A673 (cell line): ENCODE data around the gene MTARC1. TPM values are rescaled to one million over a fixed set of nuclear protein-coding genes. Genes with fewer than 3 reads are reported as not detected.

Experiments used
- BruUV-seq: library from RNA; stranded (reverse); fragments of 400-500 nt; replicated peaks from 2 replicates; lab custom pipeline; 2021; lab: Mats Ljungman, UMichigan
- CTCF ChIA-PET: fragments of 300-600 bp; sonication (Branson Sonifier 250); formaldehyde crosslinking; loops from one replicate; lab custom pipeline; 2022; ENCODE audit warnings: antibody characterized with exemption; lab: Charles Lee
- POLR2A ChIA-PET: fragments of 300-600 bp; sonication (Branson Sonifier 250); formaldehyde crosslinking; loops from one replicate; lab custom pipeline; 2022; ENCODE audit warnings: antibody characterized with exemption; ENCODE audit not compliant: low non-redundant PET; lab: Charles Lee
- DNase-seq: peaks from one replicate; pipeline ENCODE4 v3.0.0-alpha.2; 2015; ENCODE audit warnings: low spot score
- H3K27ac ChIP-seq: fragments of 200-600 bp; sonication (generic); 2 replicates; pipeline ENCODE4 v1.5.1; 2016; ENCODE audit warnings: mixed run types, low read depth, mild to moderate bottlenecking, mixed read lengths, antibody characterized with exemption, low read length; ENCODE audit not compliant: poor library complexity, severe bottlenecking
- H3K27me3 ChIP-seq: fragments of 200-600 bp; sonication (generic); replicated peaks from 2 replicates; pipeline ENCODE4 v1.6.1; 2017; ENCODE audit warnings: mixed run types, low read depth, mild to moderate bottlenecking, mixed read lengths, antibody characterized with exemption, low read length; ENCODE audit not compliant: insufficient read depth, poor library complexity
- H3K36me3 ChIP-seq: fragments of 200-600 bp; sonication (generic); 2 replicates; pipeline ENCODE4 v1.6.1; 2016; ENCODE audit warnings: mixed run types, mild to moderate bottlenecking, mixed read lengths, antibody characterized with exemption, low read length; ENCODE audit not compliant: insufficient read depth, poor library complexity, severe bottlenecking
- H3K4me1 ChIP-seq: fragments of 200-600 bp; sonication (generic); 2 replicates; pipeline ENCODE4 v1.6.1; 2017; ENCODE audit warnings: mixed run types, mild to moderate bottlenecking, mixed read lengths, antibody characterized with exemption, low read length; ENCODE audit not compliant: insufficient read depth, poor library complexity, severe bottlenecking
- H3K4me3 ChIP-seq: fragments of 200-600 bp; sonication (generic); 2 replicates; pipeline ENCODE4 v1.5.1; 2016; ENCODE audit warnings: low read depth, mixed run types, mild to moderate bottlenecking, mixed read lengths, low read length; ENCODE audit not compliant: poor library complexity, severe bottlenecking
- H3K9me3 ChIP-seq: fragments of 200-600 bp; sonication (generic); 2 replicates; pipeline ENCODE4 v1.6.1; 2016; ENCODE audit warnings: mixed run types, low read depth, mild to moderate bottlenecking, mixed read lengths, antibody characterized with exemption, low read length; ENCODE audit not compliant: poor library complexity, severe bottlenecking
- EZH2 ChIP-seq: fragments of 200-600 bp; sonication (generic); IDR thresholded peaks from 2 replicates; pipeline ENCODE4 v1.6.1; 2017; ENCODE audit warnings: borderline replicate concordance, low read depth, mild to moderate bottlenecking, mixed read lengths, antibody characterized with exemption, low read length; ENCODE audit not compliant: poor library complexity, severe bottlenecking
- intact Hi-C: fragments of 100-400 bp; cut with micrococcal nuclease; formaldehyde crosslinking; loops from one replicate; pipeline ENCODE4 v1.10.0; 2022; ENCODE audit not compliant: unreplicated experiment
- total RNA-seq: library from RNA; stranded (reverse); gene quantifications from 2 replicates; pipeline ENCODE4 v1.2.3, GENCODE V29; 2021
- TF ChIP-seq, protein P1 (sequence below): fragments of 300-800, 200-600 bp; sonication (generic); conservative IDR thresholded peaks from 2 replicates; pipeline ENCODE4 v1.5.1; 2017; ENCODE audit warnings: low read depth, mild to moderate bottlenecking, antibody characterized with exemption, low read length, moderate library complexity, mixed read lengths

The MTARC1 gene
- total RNA-seq, 1 experiment from 2014 or later, result 0.43 TPM

GRCh38 chr1:220751111-220751510, 35.6 kb upstream of the MTARC1 start:
- no TSS peak for BruUV-seq
- no peak for DNase-seq
- H3K36me3 ChIP-seq, result no peaks in the 10 kb centered on the region
- H3K27ac ChIP-seq, result no peak overlapping the region
- TF ChIP-seq, protein P1, sequence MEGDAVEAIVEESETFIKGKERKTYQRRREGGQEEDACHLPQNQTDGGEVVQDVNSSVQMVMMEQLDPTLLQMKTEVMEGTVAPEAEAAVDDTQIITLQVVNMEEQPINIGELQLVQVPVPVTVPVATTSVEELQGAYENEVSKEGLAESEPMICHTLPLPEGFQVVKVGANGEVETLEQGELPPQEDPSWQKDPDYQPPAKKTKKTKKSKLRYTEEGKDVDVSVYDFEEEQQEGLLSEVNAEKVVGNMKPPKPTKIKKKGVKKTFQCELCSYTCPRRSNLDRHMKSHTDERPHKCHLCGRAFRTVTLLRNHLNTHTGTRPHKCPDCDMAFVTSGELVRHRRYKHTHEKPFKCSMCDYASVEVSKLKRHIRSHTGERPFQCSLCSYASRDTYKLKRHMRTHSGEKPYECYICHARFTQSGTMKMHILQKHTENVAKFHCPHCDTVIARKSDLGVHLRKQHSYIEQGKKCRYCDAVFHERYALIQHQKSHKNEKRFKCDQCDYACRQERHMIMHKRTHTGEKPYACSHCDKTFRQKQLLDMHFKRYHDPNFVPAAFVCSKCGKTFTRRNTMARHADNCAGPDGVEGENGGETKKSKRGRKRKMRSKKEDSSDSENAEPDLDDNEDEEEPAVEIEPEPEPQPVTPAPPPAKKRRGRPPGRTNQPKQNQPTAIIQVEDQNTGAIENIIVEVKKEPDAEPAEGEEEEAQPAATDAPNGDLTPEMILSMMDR, result no peak
- no peak for TF ChIP-seq EZH2
- ChIA-PET POLR2A (no interaction called here), CTCF (no interaction called here)
- H3K27me3 ChIP-seq, result peaks cover 34% of the 10 kb centered on the region
- H3K9me3 ChIP-seq, result no peaks in the 10 kb centered on the region
- intact Hi-C loops, result no loop called here
- H3K4me3 ChIP-seq, result no peak overlapping the region
- H3K4me1 ChIP-seq, result no peaks in the 10 kb centered on the region

GRCh38 chr1:220754212-220754917, 32.3 kb upstream of the MTARC1 start:
- CTCF ChIA-PET, result no interaction called here

DNA sequence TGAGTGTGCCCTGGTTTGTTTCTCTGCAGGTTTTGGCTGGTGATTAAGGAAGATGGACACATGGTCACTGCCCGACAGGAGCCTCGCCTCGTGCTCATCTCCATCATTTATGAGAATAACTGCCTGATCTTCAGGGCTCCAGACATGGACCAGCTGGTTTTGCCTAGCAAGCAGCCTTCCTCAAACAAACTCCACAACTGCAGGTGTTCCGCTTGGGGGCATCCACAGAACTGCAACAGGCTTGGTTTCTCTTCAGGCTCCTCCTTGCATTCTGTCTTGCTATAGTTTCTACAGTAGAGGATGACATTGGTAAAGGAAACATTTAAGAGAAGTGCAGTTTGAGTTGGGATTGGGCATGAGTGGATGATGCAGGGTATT, 31.8 kb upstream of the MTARC1 start:
- POLR2A ChIA-PET, result no interaction called here
- no peak for TF ChIP-seq EZH2
- TF ChIP-seq, protein P1, result no peak
- no peaks in the 10 kb centered on the region for H3K4me1 ChIP-seq
- H3K36me3 ChIP-seq, result no peaks in the 10 kb centered on the region
- CTCF ChIA-PET, result no interaction called here
- no peak for DNase-seq
- H3K27ac ChIP-seq, result no peak overlapping the region
- H3K9me3 ChIP-seq, result no peaks in the 10 kb centered on the region
- H3K27me3 ChIP-seq, result peaks cover 4% of the 10 kb centered on the region
- intact Hi-C loops, result no loop called here
- no peak overlapping the region for H3K4me3 ChIP-seq
- no TSS peak for BruUV-seq

More at GRCh38 chr1:220754212-220754917, 32.3 kb upstream of the MTARC1 start:
- no peaks in the 10 kb centered on the region for H3K9me3 ChIP-seq
- TF ChIP-seq, protein P1, result no peak
- no peak for TF ChIP-seq EZH2
- no peak for DNase-seq
- H3K36me3 ChIP-seq, result no peaks in the 10 kb centered on the region
- no peak overlapping the region for H3K4me3 ChIP-seq
- POLR2A ChIA-PET, result no interaction called here
- no peaks in the 10 kb centered on the region for H3K4me1 ChIP-seq
- peaks cover 4% of the 10 kb centered on the region for H3K27me3 ChIP-seq
- no peak overlapping the region for H3K27ac ChIP-seq
- intact Hi-C loops, result no loop called here
- no TSS peak for BruUV-seq
